HepG2 (cell line): ENCODE measurements around the gene IGLL1. TPM values are rescaled to one million over a fixed set of nuclear protein-coding genes. Genes with fewer than 3 reads are reported as not detected.

Experiments used
- ATAC-seq: fragments of 200-7000 bp; cut with Tn5 transposase; 3 replicates; pipeline ENCODE4 v1.9.1; 2020; ENCODE audit warnings: mild to moderate bottlenecking, moderate library complexity
- Bru-seq: library from RNA; stranded (reverse); fragments of 400-500 nt; gene quantifications from one replicate; lab custom pipeline; 2021; lab: Mats Ljungman, UMichigan
- BruChase-seq, 2 experiments: library from RNA; stranded (reverse); fragments of 400-500 nt; gene quantifications; one replicate each; lab custom pipeline; 2021; lab: Mats Ljungman, UMichigan
- BruUV-seq: library from RNA; stranded (reverse); fragments of 400-500 nt; replicated peaks from 2 replicates; lab custom pipeline; 2021; lab: Mats Ljungman, UMichigan
- CTCF ChIA-PET: fragments of 300-600 bp; formaldehyde crosslinking; extraction: SDS; loops from one replicate; lab custom pipeline; 2021; ENCODE audit warnings: low total read pairs, inconsistent platforms, low intra/inter-chr PET ratio; lab: Yijun Ruan, JAX
- POLR2A ChIA-PET: fragments of 350-600 bp; sonication (Branson Sonifier 250); formaldehyde crosslinking; loops from one replicate; lab custom pipeline; 2020; ENCODE audit warnings: antibody characterized with exemption, inconsistent platforms; lab: Yijun Ruan, JAX
- DNase-seq: peaks from one replicate; pipeline ENCODE4 v3.0.0-alpha.2; 2015; ENCODE audit warnings: low spot score
- FAIRE-seq: peaks from 3 replicates; lab custom pipeline; 2011; peaks lifted over from hg19 to GRCh38; lab: Jason Lieb, UNC
- H2AFZ ChIP-seq: one replicate; pipeline ENCODE4 v1.6.1; 2011; ENCODE audit warnings: low read length, inconsistent platforms
- H3K27ac ChIP-seq: fragments of 300-600 bp; 3 replicates; pipeline ENCODE4 v1.8.0; 2011; ENCODE audit warnings: mixed run types, mild to moderate bottlenecking, mixed read lengths, low read length, inconsistent platforms; ENCODE audit not compliant: insufficient read depth; ENCODE audit errors: extremely low read length
- H3K27me3 ChIP-seq, 2 experiments: fragments of 200-600 bp in 1 of 2; 2 replicates in 1 of 2; 3 replicates in 1 of 2; pipeline versions ENCODE4 v1.6.0 to v1.8.0; 2011; ENCODE audit warnings: low read length in 2 of 2, mild to moderate bottlenecking in 2 of 2, moderate library complexity in 2 of 2, inconsistent platforms in 1 of 2; ENCODE audit not compliant: insufficient read depth in 2 of 2, control insufficient read depth in 1 of 2
- H3K36me3 ChIP-seq, 2 experiments: fragments of 200-600 bp in 1 of 2; replicated peaks in 1 of 2; 2 replicates in 1 of 2; 3 replicates in 1 of 2; pipeline versions ENCODE4 v1.5.1 to v1.8.0; 2011; ENCODE audit warnings: low read length in 2 of 2, inconsistent platforms in 1 of 2; ENCODE audit not compliant: insufficient read depth in 2 of 2, control insufficient read depth in 1 of 2
- H3K4me1 ChIP-seq: 2 replicates; pipeline ENCODE4 v1.5.1; 2012; ENCODE audit warnings: low read length, inconsistent platforms; ENCODE audit not compliant: insufficient read depth
- H3K4me2 ChIP-seq: 2 replicates; pipeline ENCODE4 v1.6.0; 2011; ENCODE audit warnings: low read depth, low read length, inconsistent platforms
- H3K4me3 ChIP-seq, 3 experiments: fragments of 200-600 bp in 1 of 3; sonication (generic), shearing (Covaris generic) in 1 of 3; replicated peaks in 1 of 3; 2 replicates each; pipeline ENCODE4 v1.5.1; 2011 to 2016; ENCODE audit warnings: low read length in 3 of 3, inconsistent platforms in 2 of 3, low read depth in 2 of 3, mild to moderate bottlenecking in 2 of 3, control low read depth in 1 of 3, mixed read lengths in 1 of 3; ENCODE audit not compliant: insufficient read depth in 1 of 3
- H3K79me2 ChIP-seq: one replicate; pipeline ENCODE4 v1.6.1; 2011; ENCODE audit warnings: low read length, inconsistent platforms; ENCODE audit not compliant: insufficient read depth
- H3K9ac ChIP-seq: 2 replicates; pipeline ENCODE4 v1.6.0; 2011; ENCODE audit warnings: mild to moderate bottlenecking, low read depth, low read length, inconsistent platforms; ENCODE audit not compliant: insufficient read depth
- H3K9me3 ChIP-seq: 2 replicates; pipeline ENCODE4 v1.5.1; 2012; ENCODE audit warnings: mild to moderate bottlenecking, low read length
- H4K20me1 ChIP-seq: 2 replicates; pipeline ENCODE4 v1.6.0; 2011; ENCODE audit warnings: inconsistent platforms, mild to moderate bottlenecking, low read length, moderate library complexity; ENCODE audit not compliant: insufficient read depth
- ARID2 ChIP-seq: sonication (generic); formaldehyde crosslinking; IDR thresholded peaks from 2 replicates; pipeline ENCODE4 v1.8.1; 2022; ENCODE audit warnings: mild to moderate bottlenecking, missing genetic modification reagents, borderline replicate concordance
- ATF7-NPFF ChIP-seq: sonication (generic); formaldehyde crosslinking; IDR thresholded peaks from 2 replicates; pipeline ENCODE4 v1.8.1; 2023; ENCODE audit warnings: mild to moderate bottlenecking, low read depth, missing genetic modification reagents, moderate library complexity
- CC2D1A ChIP-seq: sonication (generic); formaldehyde crosslinking; IDR thresholded peaks from 2 replicates; pipeline ENCODE4 v1.8.1; 2023; ENCODE audit warnings: mild to moderate bottlenecking, missing genetic modification reagents
- ESRRA ChIP-seq: sonication (generic); formaldehyde crosslinking; IDR thresholded peaks from 2 replicates; pipeline ENCODE4 v1.5.1; 2020; ENCODE audit warnings: mild to moderate bottlenecking, low read depth, missing genetic modification reagents
- FOXM1 ChIP-seq: sonication (generic); formaldehyde crosslinking; IDR thresholded peaks from 2 replicates; pipeline ENCODE4 v1.5.0; 2020; ENCODE audit warnings: missing genetic modification reagents
- HMG20A ChIP-seq: IDR thresholded peaks from 2 replicates; pipeline ENCODE4 v1.6.1; 2016; ENCODE audit warnings: borderline replicate concordance
- ONECUT2 ChIP-seq: sonication (generic); formaldehyde crosslinking; IDR thresholded peaks from 2 replicates; pipeline ENCODE4 v1.4.0; 2020; ENCODE audit warnings: missing genetic modification reagents
- REPIN1 ChIP-seq: sonication (generic); formaldehyde crosslinking; IDR thresholded peaks from 2 replicates; pipeline ENCODE4 v1.8.0; 2022; ENCODE audit warnings: missing genetic modification reagents, low read depth, mild to moderate bottlenecking, borderline replicate concordance
- SIX1 ChIP-seq: sonication (generic); formaldehyde crosslinking; IDR thresholded peaks from 2 replicates; pipeline ENCODE4 v1.4.0; 2020; ENCODE audit warnings: missing genetic modification reagents, borderline replicate concordance
- SP1 ChIP-seq, 2 experiments: fragments of 450-650 bp in 1 of 2; sonication (generic) in 1 of 2; formaldehyde crosslinking in 1 of 2; IDR thresholded peaks; 2 replicates each; pipeline versions ENCODE4 v1.4.0 to v1.6.1; 2016 to 2020; ENCODE audit warnings: missing genetic modification reagents in 1 of 2
- ZNF124 ChIP-seq: sonication (generic); formaldehyde crosslinking; IDR thresholded peaks from 2 replicates; pipeline ENCODE4 v1.4.0; 2020; ENCODE audit warnings: missing genetic modification reagents
- ZNF274 ChIP-seq: sonication (generic); formaldehyde crosslinking; IDR thresholded peaks from 2 replicates; pipeline ENCODE4 v1.5.1; 2020; ENCODE audit warnings: mild to moderate bottlenecking, missing genetic modification reagents
- ZZZ3 ChIP-seq: sonication (generic); formaldehyde crosslinking; IDR thresholded peaks from 2 replicates; pipeline ENCODE4 v1.4.0; 2020; ENCODE audit warnings: missing genetic modification reagents, mild to moderate bottlenecking, borderline replicate concordance
- WGBS: methylation state at CpG from one replicate; pipeline ENCODE4 v1.1.6; 2017; ENCODE audit warnings: low lambda C conversion rate; 5-methylcytosine and 5-hydroxymethylcytosine counted together
- in situ Hi-C: cut with HindIII; loops from 2 replicates; pipeline ENCODE4 v1.10.0; 2017; ENCODE audit warnings: low pct_unique_long_range_greater_than_20kb; ENCODE audit not compliant: extremely low pct_ligation_motif_present
- intact Hi-C: fragments of 100-400 bp; cut with micrococcal nuclease; formaldehyde crosslinking; loops from one replicate; pipeline ENCODE4 v1.10.0; 2022; ENCODE audit not compliant: unreplicated experiment
- long read RNA-seq, 2 experiments: library from RNA in 1 of 2; library from polyadenylated mRNA in 1 of 2; stranded (forward) in 1 of 2; unstranded in 1 of 2; transcript quantifications; one replicate each; pipeline ENCODE4 v2.0.0, GENCODE V29; 2019 to 2022
- polyA minus RNA-seq, 3 experiments: library from RNA; depleted of rRNA, polyadenylated mRNA; stranded (reverse); fragments of >200 nt; gene quantifications; 2 replicates each; pipeline ENCODE4 v1.2.3, GENCODE V29; 2011; ENCODE audit warnings: low replicate concordance in 1 of 3
- polyA plus RNA-seq, 8 experiments: library from polyadenylated mRNA; depleted of rRNA in 3 of 8; stranded (reverse) in 7 of 8; unstranded in 1 of 8; fragments of >200 nt; fragmentation: Illumina TruSeq in 4 of 8; extraction: Trizol in 4 of 8; gene quantifications; 2 replicates each; pipeline versions ENCODE4 v1.2.1 to v1.2.3, GENCODE V29; 2011 to 2016; ENCODE audit warnings: low read depth in 4 of 8, missing spikeins in 1 of 8, mixed read lengths in 1 of 8; ENCODE audit not compliant: insufficient read depth in 1 of 8
- total RNA-seq, 5 experiments: library from RNA; depleted of rRNA; stranded (reverse); fragments of >200 nt; fragmentation: Illumina TruSeq; extraction: Trizol; gene quantifications; 2 replicates each; pipeline ENCODE4 v1.2.3, GENCODE V29; 2016; ENCODE audit warnings: low read depth in 1 of 5
- TF ChIP-seq, protein P1 (sequence below): sonication (generic); formaldehyde crosslinking; IDR thresholded peaks from 2 replicates; pipeline ENCODE4 v1.4.0; 2020; ENCODE audit warnings: missing genetic modification reagents
- TF ChIP-seq, protein P2 (sequence below): sonication (generic); formaldehyde crosslinking; IDR thresholded peaks from 2 replicates; pipeline ENCODE4 v1.4.0; 2020; ENCODE audit warnings: missing genetic modification reagents

The IGLL1 gene
- not detected in 2 replicates for total RNA-seq (2016; rRNA removed; fragmentation: Illumina TruSeq; extraction: Trizol)
- total RNA-seq (2016; cell fraction: cytosol; rRNA removed; fragmentation: Illumina TruSeq; extraction: Trizol; ENCODE audit: low read depth): not detected in 2 replicates
- not detected in 2 replicates for total RNA-seq (2016; cell fraction: insoluble cytoplasmic fraction; rRNA removed; fragmentation: Illumina TruSeq; extraction: Trizol)
- total RNA-seq (2016; cell fraction: membrane; rRNA removed; fragmentation: Illumina TruSeq; extraction: Trizol): not detected in 2 replicates
- total RNA-seq (2016; cell fraction: nucleus; rRNA removed; fragmentation: Illumina TruSeq; extraction: Trizol): not detected in 2 replicates
- polyA plus RNA-seq (2011; rRNA removed): not detected in 2 replicates
- polyA plus RNA-seq (2011; cell fraction: cytosol; rRNA removed): not detected in 2 replicates
- not detected in 2 replicates for polyA plus RNA-seq (2011; cell fraction: nucleus; rRNA removed)
- not detected in 2 replicates for polyA plus RNA-seq (2012)
- polyA plus RNA-seq (2016; cell fraction: cytosol; fragmentation: Illumina TruSeq; extraction: Trizol; ENCODE audit: low read depth): not detected in 2 replicates
- polyA plus RNA-seq (2016; cell fraction: insoluble cytoplasmic fraction; fragmentation: Illumina TruSeq; extraction: Trizol; ENCODE audit: low read depth): not detected in 2 replicates
- not detected in 2 replicates for polyA plus RNA-seq (2016; cell fraction: membrane; fragmentation: Illumina TruSeq; extraction: Trizol; ENCODE audit: low read depth)
- not detected in 2 replicates for polyA plus RNA-seq (2016; cell fraction: nucleus; fragmentation: Illumina TruSeq; extraction: Trizol; ENCODE audit: insufficient read depth, low read depth)
- polyA minus RNA-seq (2011; rRNA and poly(A)+ RNA removed; ENCODE audit: low replicate concordance): not detected in 2 replicates
- not detected in 2 replicates for polyA minus RNA-seq (2011; cell fraction: cytosol; rRNA and poly(A)+ RNA removed)
- polyA minus RNA-seq (2011; cell fraction: nucleus; rRNA and poly(A)+ RNA removed): not detected in 2 replicates
- not detected for Bru-seq, nascent RNA
- not detected for BruChase-seq, experiment 1, labeled RNA remaining after a 6-hour chase
- not detected for BruChase-seq, experiment 2, labeled RNA remaining after a 2-hour chase
- long read RNA-seq, experiment 1: 0 reads
- long read RNA-seq, experiment 2: 0 reads

DNA sequence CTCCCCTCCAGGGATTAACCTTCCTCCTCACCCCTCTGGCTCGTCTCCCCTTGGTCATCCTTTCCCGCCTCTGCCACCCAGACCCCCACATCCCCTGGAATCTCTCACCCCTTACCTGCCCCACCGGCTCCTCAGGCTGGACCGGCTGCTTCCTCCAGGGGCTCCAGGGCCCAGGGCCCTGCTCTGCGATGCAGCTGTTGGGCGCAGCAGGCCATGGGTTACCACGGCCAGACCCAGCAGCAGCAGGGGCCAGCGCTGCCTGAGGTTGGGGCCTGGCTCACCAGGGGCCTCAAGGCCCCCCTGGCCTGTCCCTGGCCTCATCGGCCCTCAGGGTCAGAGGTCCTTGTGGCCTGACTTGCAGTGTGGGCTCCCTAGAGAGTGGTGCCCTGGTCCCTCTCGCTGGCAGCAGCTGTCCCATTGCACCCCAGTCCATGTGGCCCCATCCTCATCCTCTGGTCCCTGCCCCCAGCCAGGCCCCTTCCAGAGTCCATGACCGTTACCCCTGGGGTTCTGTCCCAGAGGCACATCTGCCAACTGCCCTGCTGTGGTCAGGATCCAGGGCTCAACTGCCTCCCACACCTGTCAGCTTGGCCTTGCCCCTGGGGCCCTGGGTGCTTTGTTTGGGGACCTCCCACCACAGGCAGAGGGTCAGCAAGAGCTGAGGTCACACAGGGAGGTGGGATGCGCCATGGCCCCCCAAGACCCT lies at the start of gene IGLL1:
Gene IGLL1, minus strand, starts transcription at position 421 of the 706 bp plus-strand sequence. Its CDS starts 100 bp downstream, at position 321.
- Histone ChIP-seq H3K27me3 (peaks cover 3 to 23% of the 10 kb centered on the region in 2 experiments; a peak in 3 of 5 replicates), H3K36me3 (no peaks in the 10 kb centered on the region), H3K27ac (no peak within 1 kb of the TSS), H2AFZ (no peak within 1 kb of the TSS), H4K20me1 (no peaks in the 10 kb centered on the region), H3K4me3 (no peak within 1 kb of the TSS), H3K4me1 (no peaks in the 10 kb centered on the region), H3K4me2 (no peak within 1 kb of the TSS), H3K9me3 (no peaks in the 10 kb centered on the region), H3K79me2 (no peaks in the 10 kb centered on the region), H3K9ac (no peak within 1 kb of the TSS)
- ChIA-PET POLR2A (no interaction called here), CTCF (no interaction called here)
- intact Hi-C loops: no loop called here
- ATAC-seq (no peak), DNase-seq (no peak), FAIRE-seq (no peak)
- BruUV-seq: no TSS peak
- 26% methylated on average over 5 of the region's 12 CpGs for WGBS
- in situ Hi-C loops: loop anchor here (10.0 to 25.0 kb wide), 2 partner anchors 93 to 185 kb away; no protein-coding TSS in a partner anchor
- TF ChIP-seq ONECUT2 (CRISPR knock-in tag) (no peak), ARID2 (no peak), FOXM1 (CRISPR knock-in tag) (no peak), ESRRA (CRISPR knock-in tag) (no peak), SIX1 (CRISPR knock-in tag) (no peak), ZNF124 (CRISPR knock-in tag) (no peak), ATF7-NPFF (no peak), HMG20A (CRISPR knock-in tag) (no peak), REPIN1 (CRISPR knock-in tag) (no peak), CC2D1A (no peak), ZNF274 (CRISPR knock-in tag) (no peak), ZZZ3 (no peak), SP1 (IDR thresholded peaks at IDR 0.05) (no peak), SP1 (CRISPR knock-in tag; IDR thresholded peaks at IDR 0.05) (no peak)
- TF ChIP-seq, protein P1, sequence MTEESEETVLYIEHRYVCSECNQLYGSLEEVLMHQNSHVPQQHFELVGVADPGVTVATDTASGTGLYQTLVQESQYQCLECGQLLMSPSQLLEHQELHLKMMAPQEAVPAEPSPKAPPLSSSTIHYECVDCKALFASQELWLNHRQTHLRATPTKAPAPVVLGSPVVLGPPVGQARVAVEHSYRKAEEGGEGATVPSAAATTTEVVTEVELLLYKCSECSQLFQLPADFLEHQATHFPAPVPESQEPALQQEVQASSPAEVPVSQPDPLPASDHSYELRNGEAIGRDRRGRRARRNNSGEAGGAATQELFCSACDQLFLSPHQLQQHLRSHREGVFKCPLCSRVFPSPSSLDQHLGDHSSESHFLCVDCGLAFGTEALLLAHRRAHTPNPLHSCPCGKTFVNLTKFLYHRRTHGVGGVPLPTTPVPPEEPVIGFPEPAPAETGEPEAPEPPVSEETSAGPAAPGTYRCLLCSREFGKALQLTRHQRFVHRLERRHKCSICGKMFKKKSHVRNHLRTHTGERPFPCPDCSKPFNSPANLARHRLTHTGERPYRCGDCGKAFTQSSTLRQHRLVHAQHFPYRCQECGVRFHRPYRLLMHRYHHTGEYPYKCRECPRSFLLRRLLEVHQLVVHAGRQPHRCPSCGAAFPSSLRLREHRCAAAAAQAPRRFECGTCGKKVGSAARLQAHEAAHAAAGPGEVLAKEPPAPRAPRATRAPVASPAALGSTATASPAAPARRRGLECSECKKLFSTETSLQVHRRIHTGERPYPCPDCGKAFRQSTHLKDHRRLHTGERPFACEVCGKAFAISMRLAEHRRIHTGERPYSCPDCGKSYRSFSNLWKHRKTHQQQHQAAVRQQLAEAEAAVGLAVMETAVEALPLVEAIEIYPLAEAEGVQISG (CRISPR knock-in tag): no peak
- TF ChIP-seq, protein P2, sequence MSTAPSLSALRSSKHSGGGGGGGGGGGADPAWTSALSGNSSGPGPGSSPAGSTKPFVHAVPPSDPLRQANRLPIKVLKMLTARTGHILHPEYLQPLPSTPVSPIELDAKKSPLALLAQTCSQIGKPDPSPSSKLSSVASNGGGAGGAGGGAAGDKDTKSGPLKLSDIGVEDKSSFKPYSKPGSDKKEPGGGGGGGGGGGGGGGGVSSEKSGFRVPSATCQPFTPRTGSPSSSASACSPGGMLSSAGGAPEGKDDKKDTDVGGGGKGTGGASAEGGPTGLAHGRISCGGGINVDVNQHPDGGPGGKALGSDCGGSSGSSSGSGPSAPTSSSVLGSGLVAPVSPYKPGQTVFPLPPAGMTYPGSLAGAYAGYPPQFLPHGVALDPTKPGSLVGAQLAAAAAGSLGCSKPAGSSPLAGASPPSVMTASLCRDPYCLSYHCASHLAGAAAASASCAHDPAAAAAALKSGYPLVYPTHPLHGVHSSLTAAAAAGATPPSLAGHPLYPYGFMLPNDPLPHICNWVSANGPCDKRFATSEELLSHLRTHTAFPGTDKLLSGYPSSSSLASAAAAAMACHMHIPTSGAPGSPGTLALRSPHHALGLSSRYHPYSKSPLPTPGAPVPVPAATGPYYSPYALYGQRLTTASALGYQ: no peak
